Measurements from ENCODE around the gene OLFM4. TPM values are rescaled to one million over a fixed set of nuclear protein-coding genes. Genes with fewer than 3 reads are reported as not detected.

OLFM4 gene
- polyA plus RNA-seq, 3 donors = not detected

GRCh38 chr13:53074114-53074513 is 45.5 kb downstream of the OLFM4 start:
- H3K36me3 Mint-ChIP-seq = no peaks in the 10 kb centered on the region
- no peak for DNase-seq
- H3K27ac Mint-ChIP-seq = no peak overlapping the region
- H3K27me3 Mint-ChIP-seq (ENCODE audit: low read depth in 3 of 3) = peaks cover 0 to under 1% (median 0%) of the 10 kb centered on the region in 3 donors
- intact Hi-C loops (cut with micrococcal nuclease) = no loop called here
- Histone ChIP-seq H3K36me3 (replicated peaks in 1 of 2; ENCODE audit: control insufficient read depth in 1 of 2, insufficient read depth in 2 of 2, low read length in 2 of 2) (no peaks in the 10 kb centered on the region), H3K9ac (ENCODE audit: insufficient read depth, low read length, poor library complexity, severe bottlenecking) (no peak overlapping the region), H3K4me2 (replicated peaks; ENCODE audit: extremely low read depth, low read length, poor library complexity, severe bottlenecking) (no peak overlapping the region), H3K79me2 (ENCODE audit: insufficient read depth, low read length) (no peaks in the 10 kb centered on the region), H4K20me1 (ENCODE audit: insufficient read depth, low read length) (no peaks in the 10 kb centered on the region), H3K27ac (ENCODE audit: low read depth in 1 of 2, low read length in 2 of 2) (no peak overlapping the region), H3K4me1 (ENCODE audit: control insufficient read depth in 1 of 2, insufficient read depth in 2 of 2, low read length in 2 of 2) (no peaks in the 10 kb centered on the region), H3K4me3 (replicated peaks in 1 of 3; ENCODE audit: low read depth in 2 of 3, low read length in 3 of 3) (no peak overlapping the region), H2AFZ (ENCODE audit: insufficient read depth, low read depth, low read length, poor library complexity, severe bottlenecking) (no peak overlapping the region), H3K27me3 (ENCODE audit: control insufficient read depth in 2 of 2, insufficient read depth in 2 of 2, low read length in 2 of 2) (no peaks in the 10 kb centered on the region), H3K9me3 (replicated peaks in 1 of 2; ENCODE audit: control insufficient read depth in 1 of 2, insufficient read depth in 1 of 2, low read length in 2 of 2) (peaks cover 0 to 3% of the 10 kb centered on the region in 2 donors)
- 93% methylated on average over 3 of the region's 5 CpGs for WGBS (ENCODE audit: insufficient coverage)
- no peak overlapping the region for H3K4me3 Mint-ChIP-seq
- TF ChIP-seq CTCF (IDR thresholded peaks at IDR 0.05) = no peak
- H3K4me1 Mint-ChIP-seq = no peaks in the 10 kb centered on the region
- peaks cover 0 to 6% (median 3%) of the 10 kb centered on the region in 7 donors for H3K9me3 Mint-ChIP-seq

DNA sequence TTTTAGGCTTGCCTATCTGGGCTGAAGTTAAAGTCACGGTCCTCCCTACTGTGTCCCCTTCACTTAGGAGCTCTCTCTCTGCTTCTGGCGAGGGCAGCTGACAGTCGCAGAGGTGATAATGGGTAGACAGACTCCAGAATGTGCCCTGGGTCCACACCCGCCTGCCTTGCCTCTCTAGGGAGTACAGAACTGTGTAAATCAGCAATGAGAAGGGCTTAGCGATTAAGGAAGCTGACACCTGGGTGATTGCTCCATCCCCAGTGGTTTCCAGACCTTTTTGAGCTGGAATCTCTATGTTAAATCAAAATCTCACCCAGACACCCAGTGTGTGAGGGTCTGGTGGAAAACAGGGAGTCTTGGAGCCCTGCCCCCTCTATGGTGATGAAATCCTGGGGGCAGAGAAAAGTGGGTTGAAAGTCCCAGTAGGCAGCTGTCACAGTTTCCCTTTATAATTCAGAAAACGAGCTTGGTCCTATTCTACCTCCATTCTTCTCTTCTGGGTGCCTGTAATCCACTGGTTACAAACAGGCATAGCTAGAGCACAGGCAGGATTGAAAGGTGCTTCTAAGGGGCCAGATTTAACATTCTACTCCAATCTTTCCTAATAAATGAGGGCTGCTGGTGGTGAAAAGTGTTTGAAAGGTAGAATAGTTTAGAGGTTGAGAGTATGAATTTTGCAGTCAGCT is 46.9 kb downstream of the OLFM4 start:
- no peak overlapping the region for H3K4me3 Mint-ChIP-seq
- peaks cover 0 to 3% of the 10 kb centered on the region in 2 donors for H3K9me3 ChIP-seq (replicated peaks in 1 of 2; ENCODE audit: control insufficient read depth in 1 of 2, insufficient read depth in 1 of 2, low read length in 2 of 2)
- peaks cover 0 to 8% (median 4%) of the 10 kb centered on the region in 7 donors for H3K9me3 Mint-ChIP-seq
- no peak overlapping the region for H3K27ac ChIP-seq (ENCODE audit: low read depth in 1 of 2, low read length in 2 of 2)
- H3K27ac Mint-ChIP-seq = no peak overlapping the region
- H3K4me2 ChIP-seq (replicated peaks; ENCODE audit: extremely low read depth, low read length, poor library complexity, severe bottlenecking) = no peak overlapping the region
- H3K79me2 ChIP-seq (ENCODE audit: insufficient read depth, low read length) = no peaks in the 10 kb centered on the region
- 100% methylated on average over 1 of the region's 6 CpGs for WGBS (ENCODE audit: insufficient coverage)
- no peaks in the 10 kb centered on the region for H4K20me1 ChIP-seq (ENCODE audit: insufficient read depth, low read length)
- DNase-seq = no peak
- intact Hi-C loops (cut with micrococcal nuclease) = no loop called here
- no peak for TF ChIP-seq CTCF (IDR thresholded peaks at IDR 0.05)
- H3K4me1 Mint-ChIP-seq = no peaks in the 10 kb centered on the region
- no peaks in the 10 kb centered on the region for H3K4me1 ChIP-seq (ENCODE audit: control insufficient read depth in 1 of 2, insufficient read depth in 2 of 2, low read length in 2 of 2)
- no peaks in the 10 kb centered on the region for H3K27me3 ChIP-seq (ENCODE audit: control insufficient read depth in 2 of 2, insufficient read depth in 2 of 2, low read length in 2 of 2)
- no peaks in the 10 kb centered on the region for H3K36me3 Mint-ChIP-seq
- peaks cover 0 to 2% (median 0%) of the 10 kb centered on the region in 3 donors for H3K27me3 Mint-ChIP-seq (ENCODE audit: low read depth in 3 of 3)
- H3K4me3 ChIP-seq (replicated peaks in 1 of 3; ENCODE audit: low read depth in 2 of 3, low read length in 3 of 3) = no peak overlapping the region
- H3K36me3 ChIP-seq (replicated peaks in 1 of 2; ENCODE audit: control insufficient read depth in 1 of 2, insufficient read depth in 2 of 2, low read length in 2 of 2) = no peaks in the 10 kb centered on the region
- H3K9ac ChIP-seq (ENCODE audit: insufficient read depth, low read length, poor library complexity, severe bottlenecking) = no peak overlapping the region
- H2AFZ ChIP-seq (ENCODE audit: insufficient read depth, low read depth, low read length, poor library complexity, severe bottlenecking) = no peak overlapping the region
